ENCODE data around the gene CD52. TPM values are rescaled to one million over a fixed set of nuclear protein-coding genes. Genes with fewer than 3 reads are reported as not detected.
A peak's percentile ranks its signal among the peaks of the same experiment; 100 is the strongest.

CD52 gene
- total and polyA plus RNA-seq, 5 experiments from 2014 or later, result 772 to 6,863 (median 6,330) TPM

DNA sequence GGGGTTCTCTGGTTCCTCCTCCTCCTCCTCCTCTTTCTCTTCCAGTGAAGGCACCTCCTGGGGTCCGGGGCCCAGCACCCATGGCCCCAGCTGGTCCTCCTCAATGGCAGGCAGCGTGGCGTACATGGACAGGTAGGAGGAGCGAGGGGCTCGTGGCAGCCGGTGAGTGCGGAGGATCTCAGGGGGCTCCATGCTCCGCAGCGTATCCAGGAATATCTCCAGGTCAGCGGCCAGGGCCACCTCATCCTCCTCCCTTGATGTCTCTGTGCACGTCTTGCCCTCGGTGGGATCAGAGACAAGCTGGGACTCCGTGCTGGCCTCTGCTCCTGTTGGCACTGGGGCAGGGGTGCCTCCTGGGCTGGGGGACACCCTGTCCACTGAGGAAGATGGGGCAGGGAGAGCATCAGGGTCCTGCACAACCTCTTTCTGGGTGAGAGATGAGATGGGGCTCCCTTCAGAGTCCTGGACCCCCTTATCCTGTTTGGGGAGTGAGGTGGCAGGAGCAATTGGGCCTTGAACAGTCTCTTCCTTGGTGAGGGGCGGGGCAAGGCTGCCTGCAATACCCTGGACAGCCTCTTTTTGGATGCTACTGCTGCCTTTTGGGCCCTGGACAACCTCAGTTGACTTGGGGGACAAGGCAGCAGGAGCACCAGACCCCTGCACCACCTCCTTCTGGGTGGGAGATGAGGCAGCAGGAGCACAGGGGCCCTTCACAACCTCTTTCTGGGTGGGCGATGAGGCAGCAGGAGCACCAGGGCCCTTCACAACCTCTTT lies 26.6 kb downstream of the CD52 start:
- Mint-ChIP-seq H3K27me3 (no peaks in the 10 kb centered on the region), H3K36me3 (no peaks in the 10 kb centered on the region), H3K9me3 (no peaks in the 10 kb centered on the region), H3K4me3 (no peak overlapping the region), H3K4me1 (peaks cover 0 to 2% (median 0%) of the 10 kb centered on the region in 4 donors), H3K27ac (no peak overlapping the region)
- ATAC-seq, result no peak
- no peak for DNase-seq
- POLR2A ChIA-PET, result interaction anchor here (0.6 kb wide), 1 partner anchor 14 kb away, joined by 7 read pairs; no protein-coding TSS in a partner anchor

DNA sequence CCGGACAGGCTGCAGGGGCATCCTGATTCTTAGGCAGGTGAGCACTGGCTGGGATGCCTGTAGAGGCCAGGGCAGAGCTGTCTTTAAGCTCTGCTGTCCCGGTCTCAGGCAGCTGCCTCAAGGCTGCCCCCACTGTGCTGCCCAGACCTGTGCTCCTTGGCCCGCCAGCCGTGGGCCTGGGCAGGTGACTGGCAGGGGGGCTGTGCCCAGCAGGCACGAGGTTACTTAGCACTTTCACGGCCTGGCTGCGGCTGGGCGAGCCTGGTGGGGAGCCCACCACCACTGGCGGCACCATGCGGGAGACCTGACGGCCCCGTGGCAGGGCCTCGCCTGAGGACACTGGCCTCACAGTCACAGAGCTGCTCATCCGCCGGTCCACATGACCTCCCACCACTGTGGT lies 28.0 kb downstream of the CD52 start:
- Mint-ChIP-seq H3K27ac (no peak overlapping the region), H3K9me3 (no peaks in the 10 kb centered on the region), H3K27me3 (no peaks in the 10 kb centered on the region), H3K4me1 (peaks cover 0 to 2% (median 0%) of the 10 kb centered on the region in 4 donors), H3K36me3 (no peaks in the 10 kb centered on the region), H3K4me3 (no peak overlapping the region)
- no peak for DNase-seq
- POLR2A ChIA-PET, result no interaction called here
- no peak for ATAC-seq

DNA sequence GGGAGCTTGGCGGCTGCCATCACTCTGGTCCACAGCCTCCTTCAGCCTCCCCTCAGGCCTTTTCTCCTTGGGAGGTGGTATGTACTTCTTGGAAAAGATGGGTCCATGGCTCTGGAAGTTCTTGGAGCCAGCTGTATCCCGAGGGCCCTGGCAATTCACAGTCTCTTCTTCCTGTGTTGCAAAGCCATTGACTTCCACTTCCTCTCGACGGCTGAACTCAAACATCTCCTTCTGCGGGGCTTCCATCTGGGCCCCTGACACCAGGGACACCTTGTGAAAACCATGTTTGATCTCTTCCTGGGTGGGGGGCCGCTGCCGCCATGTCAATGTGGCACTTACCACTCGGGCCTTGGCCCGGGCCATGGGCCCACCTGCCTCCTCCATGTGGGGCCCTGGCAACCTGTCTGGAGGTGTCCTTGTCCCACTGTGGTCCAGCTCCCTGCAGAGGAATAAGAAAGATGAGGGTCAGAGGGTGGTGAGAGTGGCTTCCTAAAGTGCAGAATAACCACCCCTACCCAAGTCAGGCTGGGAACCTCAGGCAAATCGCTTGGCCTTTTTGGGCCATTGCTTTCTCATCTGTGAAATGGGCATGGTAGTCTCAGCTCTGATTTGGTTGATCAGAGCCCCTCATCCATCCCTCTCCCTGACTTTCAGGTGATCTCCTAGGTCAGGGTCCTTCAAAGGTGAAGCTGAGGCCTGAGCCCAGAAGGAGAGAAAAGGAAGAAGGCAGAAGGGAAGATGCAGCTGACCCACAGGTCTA lies 28.7 kb downstream of the CD52 start:
- no peak for ATAC-seq
- Mint-ChIP-seq H3K27ac (peak overlapping the region in 1 of 10 donors; percentile 43), H3K27me3 (peaks cover 0 to 3% (median 0%) of the 10 kb centered on the region in 5 donors)

DNA sequence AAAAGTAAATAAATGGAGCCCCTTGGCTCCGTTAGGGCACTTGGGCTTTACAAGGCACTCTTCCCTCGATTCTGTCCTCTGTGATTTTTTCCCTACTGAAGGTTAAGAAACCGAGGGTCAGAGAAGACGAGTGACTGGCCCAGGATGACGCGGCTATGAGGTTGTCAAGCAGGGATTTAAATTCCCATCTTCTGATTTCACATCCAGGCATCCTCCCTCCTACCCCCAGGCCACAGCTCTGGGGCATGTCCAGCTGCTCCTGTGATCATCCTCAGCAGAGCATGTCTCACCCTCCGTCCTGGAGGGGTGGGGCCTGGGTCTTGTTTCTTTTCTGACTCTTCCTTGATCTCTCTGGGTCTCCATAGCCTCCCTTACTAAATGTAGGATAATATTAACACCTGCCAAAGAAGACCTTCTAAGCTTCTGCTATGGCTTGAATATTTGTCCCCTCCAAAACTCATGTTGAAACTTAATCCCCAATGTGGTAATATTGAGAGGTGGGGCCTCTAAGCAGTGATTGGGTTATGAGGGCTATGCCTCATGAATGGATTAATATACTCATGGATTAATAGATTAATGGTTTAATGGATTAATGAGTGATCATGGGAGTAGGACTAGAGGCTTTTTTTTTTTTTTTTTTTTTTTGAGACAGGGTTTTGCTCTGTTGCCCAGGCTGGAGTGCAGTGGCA lies 31.6 kb downstream of the CD52 start:
- H3K4me1 Mint-ChIP-seq, result peaks cover 0 to 7% (median 0%) of the 10 kb centered on the region in 4 donors
- H3K4me3 Mint-ChIP-seq, result no peak overlapping the region
- no peak overlapping the region for H3K27ac Mint-ChIP-seq
- no peaks in the 10 kb centered on the region for H3K9me3 Mint-ChIP-seq
- ATAC-seq (no peak), DNase-seq (no peak)
- peaks cover 0 to 12% (median 4%) of the 10 kb centered on the region in 5 donors for H3K27me3 Mint-ChIP-seq
- POLR2A ChIA-PET, result interaction anchor here (1.2 kb wide), 1 partner anchor 27 kb away, joined by 5 read pairs; no protein-coding TSS in a partner anchor
- no peaks in the 10 kb centered on the region for H3K36me3 Mint-ChIP-seq

More for the DNA sequence above, 28.7 kb downstream of the CD52 start:
- no peaks in the 10 kb centered on the region for H3K9me3 Mint-ChIP-seq
- H3K4me3 Mint-ChIP-seq, result no peak overlapping the region
- peaks cover 0 to 2% (median 0%) of the 10 kb centered on the region in 4 donors for H3K4me1 Mint-ChIP-seq
- H3K36me3 Mint-ChIP-seq, result no peaks in the 10 kb centered on the region
- DNase-seq, result no peak
- POLR2A ChIA-PET, result interaction anchor here (0.7 to 1.3 kb wide), 3 partner anchors 15 to 239 kb away, joined by 3 to 5 read pairs (median 3); no protein-coding TSS in a partner anchor

DNA sequence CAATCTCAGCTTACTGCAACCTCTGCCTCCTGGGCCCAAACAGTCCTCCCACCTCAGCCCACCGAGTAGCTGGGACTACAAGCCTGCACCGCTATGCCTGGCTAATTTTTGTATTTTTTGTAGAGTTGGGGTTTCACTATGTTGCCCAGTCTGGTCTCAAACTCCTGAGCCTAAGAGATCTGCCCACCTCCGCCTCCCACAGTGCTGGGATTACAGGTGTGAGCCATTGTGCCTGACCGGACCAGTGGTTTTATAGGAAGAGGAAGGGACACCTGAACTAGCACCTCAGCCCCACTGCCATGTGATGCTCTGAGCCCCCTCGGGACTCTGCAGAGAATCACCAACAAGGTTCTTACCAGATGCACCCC lies 32.1 kb downstream of the CD52 start:
- POLR2A ChIA-PET, result interaction anchor here (1.2 kb wide), 1 partner anchor 27 kb away, joined by 5 read pairs; no protein-coding TSS in a partner anchor
- Mint-ChIP-seq H3K4me3 (no peak overlapping the region), H3K36me3 (no peaks in the 10 kb centered on the region), H3K9me3 (no peaks in the 10 kb centered on the region), H3K4me1 (peaks cover 0 to 7% (median 0%) of the 10 kb centered on the region in 4 donors), H3K27ac (no peak overlapping the region), H3K27me3 (peaks cover 0 to 12% (median 4%) of the 10 kb centered on the region in 5 donors)
- DNase-seq (no peak), ATAC-seq (no peak)

DNA sequence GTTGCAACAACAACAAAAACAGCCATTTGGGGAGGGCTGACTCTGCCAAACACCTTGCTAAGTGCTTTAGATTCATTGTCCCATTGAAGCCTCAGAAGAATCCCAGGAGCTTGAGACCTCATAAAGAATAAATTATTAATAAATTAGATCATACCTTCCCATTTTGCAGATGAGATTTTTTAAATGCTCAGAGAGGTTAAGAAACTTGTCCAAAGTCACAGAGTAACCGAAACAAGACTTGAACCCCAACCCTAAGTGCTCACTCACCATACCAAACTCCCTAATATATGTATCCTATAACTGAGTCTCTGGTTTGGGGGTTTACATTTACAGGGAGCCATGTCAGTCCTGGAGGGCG lies 32.6 kb downstream of the CD52 start:
- Mint-ChIP-seq H3K4me3 (no peak overlapping the region), H3K4me1 (peaks cover 0 to 7% (median 0%) of the 10 kb centered on the region in 4 donors), H3K27ac (no peak overlapping the region), H3K9me3 (no peaks in the 10 kb centered on the region), H3K36me3 (no peaks in the 10 kb centered on the region), H3K27me3 (peaks cover 0 to 12% (median 4%) of the 10 kb centered on the region in 5 donors)
- no peak for DNase-seq
- POLR2A ChIA-PET, result interaction anchor here (1.2 kb wide), 1 partner anchor 27 kb away, joined by 5 read pairs; no protein-coding TSS in a partner anchor
- ATAC-seq, result no peak

DNA sequence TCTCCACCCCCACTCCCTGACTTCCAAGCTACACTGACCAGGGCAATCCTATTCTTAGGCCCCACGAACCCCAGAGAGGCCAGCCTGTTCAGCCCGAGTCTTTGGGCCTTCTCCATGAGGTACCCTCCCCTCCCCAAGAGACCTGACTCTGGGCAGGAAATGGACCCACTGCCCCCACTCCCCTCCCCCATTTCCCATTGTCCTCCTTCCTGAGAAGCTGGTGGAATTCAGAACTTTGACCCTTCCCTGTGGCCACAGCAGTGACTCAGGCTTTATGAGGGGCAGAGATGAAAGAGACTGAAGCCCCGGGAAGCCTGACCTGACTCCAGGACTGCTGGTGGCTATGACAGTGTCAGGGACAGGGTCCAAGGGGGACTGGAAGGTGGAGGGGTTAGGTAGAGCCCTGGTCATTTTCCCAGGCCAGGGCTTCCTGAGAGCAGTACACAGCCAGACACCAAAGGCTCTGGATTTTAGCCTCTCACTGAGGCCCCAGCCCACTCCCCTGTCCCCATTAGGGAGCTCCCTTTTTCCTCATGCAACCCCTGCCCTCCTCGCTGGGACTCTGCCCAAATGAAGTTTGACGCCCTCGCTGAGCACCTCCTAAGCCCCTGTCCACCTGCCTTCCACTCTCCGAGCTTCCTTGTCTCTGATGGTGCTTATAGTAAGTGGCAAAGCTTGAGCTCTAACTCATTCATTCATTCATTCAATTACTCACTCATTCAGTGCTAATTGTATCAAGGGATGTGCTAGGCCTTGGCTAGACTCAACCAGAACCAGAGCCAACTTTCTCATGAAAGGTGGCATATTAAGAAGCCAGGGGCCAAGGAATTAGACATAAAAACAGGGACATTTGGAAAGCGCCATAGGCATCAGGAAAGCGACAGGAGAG lies 33.2 kb downstream of the CD52 start:
- peaks cover 0 to 9% (median 0%) of the 10 kb centered on the region in 4 donors for H3K4me1 Mint-ChIP-seq
- DNase-seq (no peak), ATAC-seq (no peak)
- peaks cover 0 to 12% (median 4%) of the 10 kb centered on the region in 5 donors for H3K27me3 Mint-ChIP-seq
- no peak overlapping the region for H3K4me3 Mint-ChIP-seq
- H3K27ac Mint-ChIP-seq, result no peak overlapping the region
- POLR2A ChIA-PET, result no interaction called here
- no peaks in the 10 kb centered on the region for H3K9me3 Mint-ChIP-seq
- H3K36me3 Mint-ChIP-seq, result no peaks in the 10 kb centered on the region

DNA sequence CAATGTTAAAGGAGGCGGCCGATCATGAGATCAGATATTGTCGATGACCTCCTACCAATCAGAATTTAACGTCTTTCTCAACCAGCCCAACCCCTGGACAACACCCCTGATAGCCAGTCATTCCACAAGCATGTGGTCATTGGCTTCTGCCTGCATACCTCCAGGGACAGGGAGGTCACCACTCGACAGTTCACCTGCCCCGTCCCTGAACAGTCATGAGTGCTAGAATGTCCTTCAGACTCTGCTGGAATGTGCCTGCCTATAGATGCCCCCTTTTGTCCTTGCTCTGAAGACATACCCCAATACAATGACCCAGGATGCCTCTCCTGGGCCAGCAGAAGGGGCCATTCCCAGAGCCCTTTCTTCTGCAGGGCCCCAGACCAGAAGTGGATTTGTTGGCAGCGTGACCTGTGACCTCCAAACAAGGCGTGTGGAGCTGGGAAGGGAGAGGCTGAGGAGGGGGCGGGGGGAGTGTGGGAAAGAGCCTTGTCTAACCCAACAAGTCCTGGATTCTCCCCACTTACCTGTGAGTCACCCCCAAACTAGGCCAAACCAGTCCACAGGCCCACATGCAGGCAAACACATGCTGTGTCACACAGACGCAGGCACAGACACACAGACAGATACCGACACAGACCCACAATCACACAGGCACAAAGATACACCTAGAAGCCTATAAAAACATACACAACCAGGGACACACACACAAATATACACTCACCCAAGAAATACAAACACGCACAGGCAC lies 34.0 kb downstream of the CD52 start:
- H3K9me3 Mint-ChIP-seq, result no peaks in the 10 kb centered on the region
- ATAC-seq, result no peak
- no peaks in the 10 kb centered on the region for H3K36me3 Mint-ChIP-seq
- H3K4me1 Mint-ChIP-seq, result peaks cover 0 to 7% (median 0%) of the 10 kb centered on the region in 4 donors
- H3K4me3 Mint-ChIP-seq, result no peak overlapping the region
- peaks cover 0 to 12% (median 4%) of the 10 kb centered on the region in 5 donors for H3K27me3 Mint-ChIP-seq
- H3K27ac Mint-ChIP-seq, result no peak overlapping the region
- DNase-seq, result no peak
- POLR2A ChIA-PET, result no interaction called here

DNA sequence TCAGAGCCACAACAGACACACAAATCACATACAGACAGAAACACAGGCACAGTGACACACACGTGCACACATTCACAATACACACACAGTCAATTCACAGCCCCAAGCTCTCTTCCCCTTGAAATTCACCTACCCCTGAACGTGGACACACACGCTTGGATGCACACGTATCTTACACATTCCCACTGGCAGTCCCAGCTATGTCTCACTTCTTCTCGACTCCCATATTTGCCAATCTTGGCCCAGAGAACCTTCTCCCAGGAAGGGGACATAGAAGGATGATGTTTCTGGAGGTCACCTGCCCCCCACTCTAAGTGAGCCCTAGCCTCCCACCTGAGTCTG lies 34.6 kb downstream of the CD52 start:
- H3K27ac Mint-ChIP-seq, result no peak overlapping the region
- POLR2A ChIA-PET, result no interaction called here
- DNase-seq, result no peak
- no peak overlapping the region for H3K4me3 Mint-ChIP-seq
- no peak for ATAC-seq
- peaks cover 0 to 12% (median 4%) of the 10 kb centered on the region in 5 donors for H3K27me3 Mint-ChIP-seq
- no peaks in the 10 kb centered on the region for H3K9me3 Mint-ChIP-seq
- no peaks in the 10 kb centered on the region for H3K36me3 Mint-ChIP-seq
- peaks cover 0 to 7% (median under 1%) of the 10 kb centered on the region in 4 donors for H3K4me1 Mint-ChIP-seq

DNA sequence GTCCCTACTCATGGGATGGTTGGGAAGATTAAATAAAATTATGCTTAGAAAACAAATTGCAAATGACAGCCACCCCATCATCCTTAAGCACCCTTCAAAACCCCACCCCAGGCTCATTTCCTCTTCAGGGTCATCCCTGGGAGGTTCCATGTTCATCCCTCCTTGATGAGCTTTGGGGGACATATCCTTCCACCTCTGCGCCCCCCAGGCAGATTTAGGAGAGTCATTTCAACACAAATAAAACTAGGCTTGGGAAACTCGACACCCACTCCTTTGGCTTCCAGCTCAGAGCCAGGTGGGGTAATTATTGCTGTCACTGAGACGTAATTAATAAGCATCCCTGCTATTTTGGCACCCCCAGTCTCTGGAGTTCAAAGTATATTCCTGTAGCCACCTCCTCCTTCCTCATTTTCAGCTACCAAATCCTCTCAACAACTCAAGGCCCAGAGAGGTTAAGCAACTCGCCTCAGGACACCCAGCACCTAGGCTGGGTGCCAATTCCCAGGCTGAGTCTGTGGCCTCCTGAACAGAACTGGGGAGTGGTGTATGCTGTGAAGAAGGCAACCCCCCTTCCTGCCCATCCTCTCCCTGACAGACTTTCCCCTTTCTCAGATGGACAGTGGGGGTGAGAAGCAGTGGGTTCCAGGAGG lies 35.6 kb downstream of the CD52 start:
- H3K36me3 Mint-ChIP-seq, result no peaks in the 10 kb centered on the region
- no peak overlapping the region for H3K4me3 Mint-ChIP-seq
- POLR2A ChIA-PET, result interaction anchor here (1.1 kb wide), 1 partner anchor 72 kb away, joined by 3 read pairs; no protein-coding TSS in a partner anchor
- H3K27ac Mint-ChIP-seq, result no peak overlapping the region
- DNase-seq (no peak), ATAC-seq (no peak)
- H3K9me3 Mint-ChIP-seq, result no peaks in the 10 kb centered on the region
- peaks cover 0 to 12% (median 4%) of the 10 kb centered on the region in 5 donors for H3K27me3 Mint-ChIP-seq
- peaks cover 3 to 8% (median 6%) of the 10 kb centered on the region in 4 donors for H3K4me1 Mint-ChIP-seq

All from naive thymus-derived CD8-positive, alpha-beta T cell (primary cell).